ENCODE data around the gene ARTN. TPM values are rescaled to one million over a fixed set of nuclear protein-coding genes. Genes with fewer than 3 reads are reported as not detected.

The ARTN gene
- total and polyA plus RNA-seq, 7 donors: 0.05 to 0.79 (median 0.43) TPM; not detected in 1

DNA sequence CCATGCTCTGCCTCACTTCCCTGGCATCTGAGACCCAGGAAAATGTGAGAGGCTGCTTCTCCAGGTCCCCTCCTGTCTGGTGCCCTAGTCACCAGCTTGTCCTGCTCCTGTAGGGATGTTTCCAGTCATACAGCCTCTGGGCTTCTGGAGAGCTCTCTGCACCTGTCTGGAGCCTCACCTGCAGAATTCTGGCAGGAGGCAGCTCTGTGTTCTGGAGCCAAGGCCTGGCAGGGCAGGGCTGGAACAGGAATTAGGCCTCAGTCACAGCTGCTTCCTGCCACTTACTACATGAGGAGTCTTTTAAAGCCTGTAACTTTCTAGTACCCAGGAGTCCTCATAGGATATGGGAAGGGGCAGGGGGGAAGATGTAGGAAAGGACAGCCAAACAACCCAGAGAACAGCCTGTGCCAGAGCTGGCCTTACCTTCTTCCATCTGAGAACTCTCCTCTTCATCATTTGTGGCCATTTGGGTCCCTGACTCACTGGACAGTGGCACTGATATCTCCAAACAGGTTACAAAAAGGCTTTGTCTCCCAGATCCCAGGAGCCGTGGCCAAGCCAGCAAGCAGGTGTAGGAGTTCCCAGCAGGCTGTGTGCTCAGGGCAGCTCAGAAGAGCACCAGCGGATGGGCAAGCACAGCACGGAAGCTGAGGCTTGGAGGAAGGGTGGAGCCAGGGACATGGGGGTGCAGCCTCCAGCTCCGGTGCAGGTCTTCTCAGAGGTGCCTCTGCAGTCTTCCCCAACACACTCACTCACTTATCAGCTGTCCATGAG lies 31.4 kb upstream of the ARTN start:
- Histone ChIP-seq H3K4me1 (no peaks in the 10 kb centered on the region), H3K4me3 (no peak overlapping the region), H3K9me3 (no peaks in the 10 kb centered on the region), H3K27me3 (ENCODE audit: insufficient read depth in 3 of 3, low read length in 2 of 3) (no peaks in the 10 kb centered on the region), H3K36me3 (ENCODE audit: insufficient read depth in 1 of 2, low read depth in 1 of 2) (peaks cover 0 to 38% of the 10 kb centered on the region in 2 donors), H3K27ac (no peak overlapping the region)
- WGBS, 3 donors: 88 to 95% (median 93%) methylated on average over 4 of the region's 4 CpGs
- TF ChIP-seq CTCF (IDR thresholded peaks at IDR 0.05): no peak
- intact Hi-C loops (cut with DNase I): no loop called here
- ATAC-seq: no peak
- DNase-seq: no peak

DNA sequence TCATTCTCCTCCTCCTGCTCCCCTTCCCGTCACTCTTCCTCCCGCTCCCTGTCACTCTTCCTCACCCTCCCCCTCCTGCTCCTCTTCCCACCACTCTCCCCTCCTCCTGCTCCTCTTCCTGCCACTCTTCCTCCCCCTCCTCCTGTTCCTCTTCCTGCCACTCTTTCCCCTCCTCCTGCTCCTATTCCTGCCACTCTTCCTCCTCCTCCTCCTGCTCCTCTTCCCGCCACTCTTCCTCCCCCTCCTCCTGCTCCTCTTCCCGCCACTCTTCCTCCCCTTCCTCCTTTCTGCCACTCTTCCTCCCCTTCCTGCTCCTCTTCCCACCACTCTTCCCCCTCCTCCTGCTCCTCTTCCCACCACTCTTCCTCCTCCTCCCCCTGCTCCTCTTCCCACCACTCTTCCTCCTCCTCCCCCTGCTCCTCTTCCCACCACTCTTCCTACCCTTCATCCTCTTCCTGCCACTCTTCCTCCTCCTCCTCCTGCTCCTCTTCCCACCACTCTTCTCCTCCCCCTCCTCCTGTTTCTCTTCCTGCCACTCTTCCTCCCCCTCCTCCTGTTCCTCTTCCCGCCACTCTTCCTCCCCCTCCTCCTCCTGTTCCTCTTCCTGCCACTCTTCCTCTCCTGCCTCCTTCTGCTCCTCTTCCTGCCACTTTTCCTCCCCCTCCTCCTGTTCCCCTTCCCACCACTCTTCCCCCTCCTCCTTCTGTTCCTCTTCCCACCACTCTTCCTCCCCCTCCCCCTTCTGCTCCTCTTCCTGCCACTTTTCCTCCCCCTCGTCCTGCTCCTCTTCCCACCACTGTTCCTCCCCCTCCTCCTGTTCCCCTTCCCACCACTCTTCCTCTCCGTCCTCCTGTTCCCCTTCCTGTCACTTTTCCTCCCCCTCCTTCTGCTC lies 28.7 kb upstream of the ARTN start:
- intact Hi-C loops (cut with DNase I): no loop called here
- no peak for TF ChIP-seq CTCF (IDR thresholded peaks at IDR 0.05)
- Histone ChIP-seq H3K4me3 (no peak overlapping the region), H3K27me3 (ENCODE audit: insufficient read depth in 3 of 3, low read length in 2 of 3) (no peaks in the 10 kb centered on the region), H3K27ac (no peak overlapping the region), H3K36me3 (ENCODE audit: insufficient read depth in 1 of 2, low read depth in 1 of 2) (peaks cover 0 to 23% of the 10 kb centered on the region in 2 donors), H3K9me3 (no peaks in the 10 kb centered on the region), H3K4me1 (no peaks in the 10 kb centered on the region)
- WGBS, 3 donors: 51 to 67% (median 64%) methylated on average over 6 to 7 of the region's 7 CpGs
- DNase-seq (no peak), ATAC-seq (no peak)

DNA sequence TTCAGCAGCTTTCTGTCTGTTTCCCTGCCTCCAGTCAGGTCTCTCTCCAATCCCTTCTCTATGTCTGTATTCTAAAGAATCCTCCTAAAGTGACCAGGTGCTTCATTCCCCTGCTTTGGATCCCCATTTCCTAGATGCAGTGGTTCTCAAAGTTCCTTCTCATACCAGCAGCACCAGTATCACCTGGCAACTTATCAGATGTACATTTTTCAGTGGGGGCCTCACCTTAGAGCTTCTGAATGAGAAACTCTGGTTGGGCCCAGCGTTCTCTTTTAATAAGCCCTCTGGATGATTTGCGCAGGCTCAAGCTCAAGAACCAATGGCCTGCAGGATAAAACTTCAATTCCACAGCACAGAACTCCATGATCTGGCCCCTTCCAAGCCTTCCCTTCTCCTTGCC lies 25.4 kb upstream of the ARTN start:
- Histone ChIP-seq H3K27me3 (ENCODE audit: insufficient read depth in 3 of 3, low read length in 2 of 3) (no peaks in the 10 kb centered on the region), H3K36me3 (ENCODE audit: insufficient read depth in 1 of 2, low read depth in 1 of 2) (peaks cover 0 to 23% of the 10 kb centered on the region in 2 donors), H3K4me3 (no peak overlapping the region), H3K9me3 (no peaks in the 10 kb centered on the region), H3K27ac (no peak overlapping the region), H3K4me1 (no peaks in the 10 kb centered on the region)
- TF ChIP-seq CTCF (IDR thresholded peaks at IDR 0.05): no peak
- intact Hi-C loops (cut with DNase I): no loop called here
- DNase-seq (no peak), ATAC-seq (no peak)
- 99 to 100% (median 100%) methylated on average over 2 of the region's 2 CpGs for WGBS, 3 donors

GRCh38 chr1:43908858-43909257 lies 24.7 kb upstream of the ARTN start:
- Histone ChIP-seq H3K4me3 (no peak overlapping the region), H3K27me3 (ENCODE audit: insufficient read depth in 3 of 3, low read length in 2 of 3) (no peaks in the 10 kb centered on the region), H3K4me1 (no peaks in the 10 kb centered on the region), H3K9me3 (no peaks in the 10 kb centered on the region), H3K27ac (no peak overlapping the region), H3K36me3 (ENCODE audit: insufficient read depth in 1 of 2, low read depth in 1 of 2) (peaks cover 0 to 23% of the 10 kb centered on the region in 2 donors)
- intact Hi-C loops (cut with DNase I): no loop called here
- TF ChIP-seq CTCF (IDR thresholded peaks at IDR 0.05): no peak
- 89 to 94% (median 91%) methylated on average over 5 of the region's 5 CpGs for WGBS, 3 donors
- ATAC-seq (no peak), DNase-seq (no peak)

All from psoas muscle (tissue), 8 donors.